NCI-H524 (cell line): ENCODE measurements around the gene DCBLD1.

Experiments
- DNase-seq, 2 experiments: peaks; one replicate each; lab custom pipeline; 2025; lab: John Stamatoyannopoulos, UW

DCBLD1 gene

DNA sequence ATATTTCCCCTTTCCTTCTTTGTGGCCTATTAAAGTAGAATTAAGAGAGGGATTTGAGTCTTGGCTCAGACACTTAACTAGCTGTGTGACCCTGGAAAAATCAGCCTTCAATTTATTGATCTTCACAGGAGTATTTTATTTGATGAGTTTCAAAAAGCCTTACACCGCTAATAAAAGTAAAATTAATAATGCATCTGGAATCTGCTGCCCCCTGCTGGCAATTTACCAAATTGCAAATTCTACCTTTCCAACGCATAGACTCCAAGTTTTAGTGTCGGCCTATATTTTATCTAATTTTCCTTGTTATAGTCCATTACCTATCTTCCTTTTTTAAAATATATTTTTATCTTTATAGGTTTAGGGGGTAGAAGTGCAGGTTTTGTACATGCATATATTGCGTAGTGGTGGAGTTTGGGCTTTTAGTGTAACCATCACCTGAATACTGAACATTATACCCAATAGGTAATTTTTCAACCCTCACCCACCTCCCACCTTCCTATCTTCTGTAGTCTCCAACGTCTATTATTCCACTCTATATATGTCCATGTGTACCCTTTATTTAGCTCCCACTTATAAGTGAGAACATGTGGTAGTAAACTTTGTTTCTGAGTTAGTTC is 73.5 kb downstream of the DCBLD1 start:
- peak in 1 of 2 experiments; percentile 32 for DNase-seq

DNA sequence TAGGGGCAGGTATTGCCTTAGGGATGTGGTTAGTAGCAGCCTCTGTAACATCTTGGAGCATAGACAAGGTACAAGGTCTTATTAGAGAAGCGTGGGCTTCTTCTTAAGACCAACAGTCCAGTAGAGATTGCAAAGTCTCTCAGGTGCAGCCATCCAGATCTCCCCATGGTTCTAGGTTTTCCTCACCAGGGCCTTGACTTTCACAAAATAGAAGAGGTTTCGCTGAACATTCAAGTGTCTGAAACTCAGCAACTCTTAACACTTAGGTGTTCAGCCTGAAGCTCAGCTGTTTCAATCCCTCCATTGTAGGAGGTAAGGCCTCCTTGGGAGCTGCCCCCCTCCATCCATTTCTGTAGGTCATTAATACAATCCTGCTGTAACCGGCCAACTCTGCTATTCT is 75.5 kb downstream of the DCBLD1 start:
- DNase-seq, result no peak

DNA sequence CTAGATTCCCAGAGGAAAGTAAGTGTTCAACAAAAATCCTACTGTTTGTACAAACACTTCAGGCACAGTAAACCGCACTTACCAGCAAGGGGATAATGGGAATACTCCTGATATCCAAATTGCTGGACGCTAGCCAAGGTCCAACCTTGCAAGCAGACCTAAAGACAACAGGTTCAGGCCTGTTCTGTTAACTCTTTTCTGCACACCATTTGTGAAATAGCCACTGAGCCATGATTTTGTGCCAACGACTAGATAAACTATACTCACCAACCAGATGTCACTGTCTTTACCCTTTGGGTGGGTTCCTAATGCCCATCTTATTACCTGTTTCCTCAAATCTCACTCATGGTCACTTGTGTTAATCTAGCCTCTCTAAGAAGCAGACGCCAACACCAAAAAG is 76.3 kb downstream of the DCBLD1 start:
- peak in 1 of 2 experiments; percentile 20 for DNase-seq

DNA sequence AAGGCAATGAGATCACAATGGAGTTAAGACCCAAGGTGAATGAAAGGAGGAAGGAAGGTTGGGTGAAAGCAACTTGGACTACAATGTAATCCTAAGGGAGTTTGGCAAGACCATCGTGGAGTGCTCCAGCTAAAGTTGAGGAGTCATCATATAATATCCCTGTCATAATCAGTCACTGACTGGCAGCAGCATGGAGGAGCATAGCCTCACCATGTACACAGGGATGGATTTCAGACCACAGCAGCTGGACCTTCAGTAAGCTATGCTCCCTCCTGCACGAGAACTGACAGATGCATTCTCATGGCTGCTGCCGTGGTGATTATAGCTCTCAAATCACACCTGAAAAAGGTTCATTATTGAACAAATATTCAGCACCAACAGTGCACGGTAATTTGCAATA is 76.8 kb downstream of the DCBLD1 start:
- peak in 1 of 2 experiments; percentile 60 for DNase-seq

DNA sequence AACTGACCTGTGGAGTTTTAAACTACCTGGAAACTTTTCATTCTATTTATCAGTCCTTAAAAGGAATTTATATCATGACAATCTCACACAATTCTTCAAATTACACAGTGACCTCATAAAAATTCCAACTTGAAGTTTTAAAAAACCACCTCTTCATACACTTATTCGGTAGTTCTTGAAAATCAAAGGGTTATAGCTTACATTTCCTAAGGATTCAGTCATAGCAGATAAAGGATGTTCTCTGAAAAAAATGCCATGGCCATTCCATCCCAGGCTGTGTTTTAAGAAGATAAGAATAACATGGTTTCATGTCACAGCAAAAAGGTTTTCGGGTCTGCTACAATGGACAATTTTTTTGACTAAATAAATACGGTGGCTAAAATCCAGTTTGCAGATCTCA is 78.7 kb downstream of the DCBLD1 start:
- DNase-seq, result no peak

DNA sequence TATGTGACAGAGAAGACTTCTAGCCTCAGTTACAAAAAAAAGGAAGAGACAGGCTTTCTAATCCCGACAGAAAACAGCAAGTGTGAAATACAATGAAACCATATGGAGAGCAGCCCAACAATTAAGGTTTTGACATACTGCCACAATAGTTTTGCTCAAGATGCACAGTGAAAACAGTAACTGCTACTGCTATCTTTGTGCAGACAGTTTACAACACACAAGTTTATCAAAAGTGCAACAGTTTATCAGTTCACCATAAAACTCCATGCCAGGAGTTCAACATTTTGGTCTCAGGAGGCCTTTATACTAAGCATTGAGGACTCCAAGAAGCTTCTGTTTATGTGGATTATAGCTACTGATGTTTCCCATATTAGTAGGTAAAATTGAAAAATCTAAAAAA is 82.2 kb downstream of the DCBLD1 start:
- no peak for DNase-seq

DNA sequence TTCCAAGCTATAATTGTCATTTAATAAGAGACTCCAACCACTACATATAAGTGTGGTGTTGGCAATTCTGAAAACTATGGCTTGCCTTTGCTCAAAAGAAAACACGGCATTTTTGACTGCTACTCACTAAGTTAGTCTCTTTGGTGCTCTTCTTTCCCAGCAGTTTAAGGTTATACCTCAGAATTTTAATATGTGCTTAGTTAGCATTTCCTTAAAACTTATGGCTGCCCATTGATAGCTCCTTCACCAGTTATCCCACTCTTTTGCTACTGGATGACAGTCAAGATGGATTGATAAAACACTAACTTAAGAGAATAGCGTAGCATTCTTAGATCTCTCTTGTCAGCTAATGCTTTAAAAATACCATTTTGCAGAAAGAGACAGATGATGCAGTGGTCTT is 85.8 kb downstream of the DCBLD1 start:
- no peak for DNase-seq

DNA sequence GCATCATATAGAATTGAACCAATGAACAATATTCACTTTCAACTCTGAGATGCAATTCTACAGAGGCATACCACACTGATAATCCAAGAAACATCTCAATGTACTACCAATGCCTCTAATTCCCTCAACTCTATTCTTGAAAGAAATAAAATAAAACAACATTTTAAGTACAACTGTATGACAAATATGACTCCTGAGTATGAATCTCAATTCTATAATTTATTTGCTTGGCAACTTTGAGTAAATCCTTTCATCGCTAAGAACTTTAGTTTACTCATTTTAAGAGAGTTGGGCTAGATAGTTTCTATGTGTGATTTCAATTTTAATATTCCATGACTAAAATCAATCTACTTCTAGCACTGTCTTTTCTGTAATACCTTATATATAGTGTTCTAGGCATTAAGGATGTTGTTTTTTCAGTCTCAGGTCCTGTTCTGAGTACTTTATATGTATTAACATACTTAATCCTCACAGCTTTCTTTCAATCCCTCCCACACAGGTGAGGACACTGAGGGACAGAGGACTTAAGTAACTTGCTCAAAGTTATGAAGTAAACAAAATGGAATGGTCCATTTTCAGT is 86.4 kb downstream of the DCBLD1 start:
- DNase-seq, result no peak

DNA sequence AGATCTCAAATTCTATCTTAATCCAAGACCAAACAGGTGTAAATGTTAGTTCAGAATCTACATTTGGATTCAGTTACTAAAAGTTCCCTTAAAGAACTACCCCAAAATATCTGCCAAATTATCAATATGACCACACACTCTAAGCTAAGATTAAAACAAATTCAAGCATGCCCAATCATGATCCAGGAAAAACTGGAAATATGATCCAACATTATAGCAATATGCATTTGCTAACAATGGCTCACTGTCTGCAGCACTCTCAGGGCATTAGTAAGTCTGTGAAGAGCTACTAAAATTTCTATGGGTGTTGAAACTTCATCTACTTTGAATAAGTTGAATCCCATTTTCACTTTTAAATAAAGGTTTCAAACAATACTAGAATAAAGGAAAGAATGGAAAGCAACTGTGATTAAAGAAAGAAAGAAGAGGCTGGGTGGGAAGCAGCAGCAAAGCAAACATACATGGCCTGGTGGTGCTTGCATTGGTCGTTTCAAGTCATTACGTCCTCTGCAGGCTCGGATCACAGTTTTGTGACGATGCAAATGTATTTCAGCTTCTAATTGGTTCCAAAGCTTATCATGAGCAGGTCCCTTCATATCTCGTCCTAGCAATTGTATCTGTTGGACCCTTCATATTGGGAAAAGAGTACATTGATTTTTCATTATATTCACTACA is 90.7 kb downstream of the DCBLD1 start:
- no peak for DNase-seq

DNA sequence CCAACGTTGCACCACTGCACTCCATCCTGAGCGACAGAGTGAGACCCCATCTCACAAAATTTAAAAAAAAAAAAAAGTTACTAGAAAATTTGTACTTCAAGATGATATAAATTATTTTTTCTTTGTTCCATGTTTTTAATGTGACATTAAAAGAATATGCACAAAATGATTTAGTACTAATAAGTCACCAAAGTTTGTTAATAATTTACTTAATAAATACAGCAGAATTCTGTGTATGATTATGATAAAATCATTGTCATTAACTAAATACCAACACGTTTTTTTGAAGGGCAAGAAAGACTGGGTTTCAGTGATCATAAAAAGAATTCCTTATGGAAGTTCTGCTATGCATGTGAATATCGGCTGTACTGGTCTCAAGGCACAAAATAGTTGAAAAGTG is 91.7 kb downstream of the DCBLD1 start:
- no peak for DNase-seq

DNA sequence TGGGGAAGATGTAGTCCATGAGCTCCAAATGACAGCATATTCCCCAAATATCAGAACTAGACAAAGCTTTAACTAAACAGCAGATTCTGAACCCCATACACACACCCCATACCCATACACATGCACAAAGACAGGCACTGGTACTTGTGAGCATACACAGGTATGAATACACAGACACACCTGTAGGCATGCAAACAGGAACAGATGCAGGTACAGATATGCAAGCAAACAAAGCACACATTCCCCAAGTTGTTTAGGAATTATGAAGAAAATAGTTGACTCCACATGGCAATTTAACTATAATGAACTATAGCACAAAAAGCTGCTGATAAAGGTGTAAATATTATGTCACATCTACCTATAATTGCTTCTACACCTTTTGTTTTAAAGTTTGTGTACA is 103.2 kb downstream of the DCBLD1 start:
- DNase-seq, result no peak

DNA sequence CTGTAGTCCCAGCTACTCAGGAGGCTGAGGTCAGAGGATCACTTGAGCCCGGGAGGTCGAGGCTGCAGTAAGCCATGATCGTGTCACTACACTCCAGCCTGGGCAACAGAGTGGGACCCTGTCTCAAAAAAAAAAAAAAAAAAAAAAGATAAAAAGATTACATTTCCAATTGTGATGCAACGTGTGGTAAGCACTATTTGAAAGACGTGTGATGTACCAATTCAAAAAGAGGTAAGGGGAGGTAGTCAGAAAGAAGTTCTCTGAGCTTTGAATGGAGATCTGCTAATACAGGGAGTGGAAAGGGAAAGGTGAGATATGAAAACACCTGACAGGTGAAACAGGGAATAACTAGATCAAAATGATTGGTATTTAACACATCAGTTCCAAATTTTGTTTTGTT is 108.0 kb downstream of the DCBLD1 start:
- DNase-seq, result no peak

DNA sequence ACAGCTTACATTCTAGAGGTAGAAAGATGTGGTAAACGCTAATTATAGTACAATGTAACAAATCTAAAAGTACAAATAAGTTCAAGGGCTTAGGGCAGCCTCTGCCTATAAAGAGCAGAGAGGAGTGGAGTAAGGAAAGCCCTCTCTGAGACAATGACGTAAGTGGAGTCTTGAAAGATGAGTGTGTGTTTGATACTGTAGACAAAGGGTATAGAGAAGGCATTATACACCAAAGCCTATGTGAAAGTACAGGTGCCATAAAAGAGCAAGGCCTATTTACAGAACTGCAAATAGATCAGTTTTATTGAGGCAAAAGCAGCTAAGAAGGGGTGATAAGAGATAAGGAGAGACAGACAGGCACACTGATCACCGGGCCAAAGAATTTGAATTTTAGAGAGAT is 108.9 kb downstream of the DCBLD1 start:
- DNase-seq, result no peak

DNA sequence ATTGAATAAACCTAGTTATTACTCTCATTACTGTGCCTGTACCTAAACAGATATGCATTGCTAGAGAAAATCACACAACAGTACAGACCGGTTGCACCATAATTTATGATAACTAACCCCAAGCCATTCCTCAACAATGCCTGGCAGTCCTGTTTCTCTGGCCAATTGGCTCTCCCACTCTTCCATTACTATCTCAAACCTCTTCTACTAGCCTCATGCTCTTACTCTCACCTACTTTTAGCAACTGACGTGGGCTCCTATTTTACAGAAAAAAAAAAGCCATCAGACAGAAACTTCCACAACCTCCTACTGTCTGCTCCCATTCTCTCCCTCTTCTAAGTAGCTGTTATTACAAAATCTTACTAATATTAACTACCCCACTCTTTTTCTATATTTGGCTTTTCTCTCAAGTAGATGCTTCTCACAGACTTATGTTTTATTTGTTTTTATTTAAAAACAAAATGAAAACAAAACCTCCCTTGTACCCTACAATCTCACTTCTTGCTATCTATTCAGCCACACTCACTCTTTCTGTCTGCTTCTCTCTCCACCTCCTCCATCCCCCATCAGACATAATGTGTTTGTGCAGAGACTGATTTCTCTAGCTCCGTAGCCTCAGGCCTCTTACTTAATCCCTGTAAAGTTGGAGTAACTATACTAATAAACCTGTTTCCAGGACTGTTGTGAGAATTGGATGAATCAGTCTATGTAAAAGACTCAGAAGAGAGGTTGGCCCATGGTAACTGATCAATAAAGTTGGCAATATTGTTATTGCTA is 110.7 kb downstream of the DCBLD1 start:
- DNase-seq, result no peak

DNA sequence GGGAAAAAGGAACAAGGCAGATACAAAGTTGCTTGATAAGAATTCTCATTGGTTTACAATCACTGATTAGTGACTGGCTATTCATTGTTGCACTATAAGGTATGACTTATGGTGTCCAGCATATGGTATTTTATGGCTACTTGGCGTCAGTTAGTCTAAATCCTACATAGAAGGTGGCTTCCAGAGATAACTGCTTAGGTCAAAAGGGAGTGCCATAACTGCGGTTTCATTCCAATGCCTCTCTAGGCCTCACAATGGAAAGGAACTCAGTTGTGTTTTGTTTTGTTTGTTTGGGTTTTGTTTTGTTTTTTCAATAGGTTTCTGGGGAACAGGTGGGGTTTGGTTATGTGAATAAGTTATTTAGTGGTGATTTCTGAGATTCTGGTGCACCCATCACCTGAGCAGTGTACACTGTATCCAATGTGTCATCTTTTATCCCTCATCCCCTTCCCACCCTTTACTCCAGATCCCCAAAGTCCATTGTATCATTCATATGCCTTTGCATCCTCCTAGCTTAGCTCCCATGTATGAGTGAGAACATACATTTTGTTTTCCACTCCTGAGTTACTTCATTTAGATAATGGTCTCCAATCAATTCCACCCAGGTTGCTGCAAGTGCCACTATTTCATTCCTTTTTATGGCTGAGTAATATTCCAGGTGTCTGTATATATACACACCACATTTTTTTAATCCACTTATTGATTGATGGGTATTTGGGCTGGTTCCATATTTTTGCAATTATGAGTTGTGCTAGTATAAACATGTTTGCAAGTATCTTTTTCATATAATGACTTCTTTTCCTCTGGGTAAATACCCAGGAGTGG is 112.8 kb downstream of the DCBLD1 start:
- no peak for DNase-seq

DNA sequence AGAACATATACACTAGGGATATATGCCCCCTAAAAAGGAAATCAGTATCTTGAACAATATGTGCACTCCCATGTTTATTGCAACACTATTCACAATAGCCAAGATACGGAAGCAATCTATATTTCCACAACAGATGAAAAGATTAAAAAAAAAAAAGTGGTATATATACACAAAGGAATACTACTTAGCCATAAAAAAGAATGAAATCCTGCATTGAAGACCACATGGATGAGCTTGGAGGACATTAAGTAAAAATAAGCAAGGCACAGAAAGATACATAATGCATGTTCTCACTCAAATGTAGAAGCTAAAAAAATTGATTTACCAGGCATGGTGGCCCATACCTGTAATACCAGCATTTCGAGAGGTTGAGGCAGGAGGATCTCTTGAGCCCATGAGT is 115.3 kb downstream of the DCBLD1 start:
- DNase-seq, result no peak
